Activated naive CD8-positive, alpha-beta T cell treated with anti-CD3 and anti-CD28 coated beads, Interleukin-2, amount 10 ng/mL, durations not matched to agents 7 days and 5 days (primary cell): Measurements from ENCODE around the gene RGS9BP. TPM values are rescaled to one million over a fixed set of nuclear protein-coding genes. Genes with fewer than 3 reads are reported as not detected.
"Not testable (repeated sequence)": the region's sequence is repeated elsewhere in the genome, so short reads cannot be mapped to it uniquely, and the experiment has no call there.

ENCODE experiments used
- ATAC-seq: fragments of 150-1000 bp; cut with Tn5 transposase; one replicate; pipeline ENCODE4 v1.10.0; 2021; ENCODE audit warnings: low read depth, moderate library complexity
- POLR2A ChIA-PET: fragments of 350-600 bp; sonication (Branson Sonifier 250); formaldehyde crosslinking; loops from one replicate; lab custom pipeline; 2021; ENCODE audit warnings: antibody characterized with exemption; lab: Charles Lee
- DNase-seq: peaks from one replicate; pipeline ENCODE4 v3.0.0; 2021
- H3K27ac Mint-ChIP-seq: one replicate; pipeline ENCODE4 v1.8.0; 2022; ENCODE audit warnings: mild to moderate bottlenecking, mixed read lengths
- H3K27me3 Mint-ChIP-seq: one replicate; pipeline ENCODE4 v1.8.0; 2022; ENCODE audit warnings: mild to moderate bottlenecking, moderate library complexity, mixed read lengths
- H3K36me3 Mint-ChIP-seq: one replicate; pipeline ENCODE4 v1.8.0; 2021; ENCODE audit warnings: mild to moderate bottlenecking, mixed read lengths
- H3K4me1 Mint-ChIP-seq: one replicate; pipeline ENCODE4 v1.8.0; 2021; ENCODE audit warnings: mixed read lengths
- H3K4me3 Mint-ChIP-seq: one replicate; pipeline ENCODE4 v1.8.0; 2022; ENCODE audit warnings: mild to moderate bottlenecking, moderate library complexity, mixed read lengths
- H3K9me3 Mint-ChIP-seq: one replicate; pipeline ENCODE4 v1.8.0; 2021; ENCODE audit warnings: mixed read lengths
- total RNA-seq, 2 experiments: library from RNA; stranded (reverse); gene quantifications; one replicate each; pipeline ENCODE4 v1.2.3, GENCODE V29; 2021

RGS9BP gene
- total RNA-seq, 2 experiments from 2014 or later, result 0.47 to 0.79 TPM

DNA sequence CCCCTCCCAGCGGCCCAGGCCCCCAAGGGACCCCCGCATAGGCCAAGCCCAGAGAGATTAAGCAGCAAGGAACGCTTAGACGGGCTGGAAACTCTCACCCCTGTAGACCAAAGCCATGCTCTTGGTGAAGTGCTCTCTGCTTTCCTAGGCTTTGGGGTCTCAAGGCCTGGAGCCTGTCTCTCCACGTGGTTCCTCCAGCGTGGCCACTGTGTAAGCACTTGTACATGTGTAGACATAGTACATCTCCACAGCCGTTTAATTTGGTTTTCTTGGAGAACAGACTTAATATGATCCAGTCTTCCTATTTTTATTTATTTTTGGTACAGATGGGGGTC is 17.0 kb downstream of the RGS9BP start:
- POLR2A ChIA-PET, result interaction anchor here (0.5 kb wide), 2 partner anchors 101 to 263 kb away, joined by 3 to 5 read pairs; no protein-coding TSS in a partner anchor
- H3K4me1 Mint-ChIP-seq, result peaks cover 45% of the 10 kb centered on the region
- no peak for ATAC-seq
- no peaks in the 10 kb centered on the region for H3K9me3 Mint-ChIP-seq
- H3K36me3 Mint-ChIP-seq, result peaks cover 33% of the 10 kb centered on the region
- no peaks in the 10 kb centered on the region for H3K27me3 Mint-ChIP-seq
- H3K4me3 Mint-ChIP-seq, result peak overlapping the region; percentile 87
- DNase-seq, result no peak
- H3K27ac Mint-ChIP-seq, result peak overlapping the region; percentile 91

DNA sequence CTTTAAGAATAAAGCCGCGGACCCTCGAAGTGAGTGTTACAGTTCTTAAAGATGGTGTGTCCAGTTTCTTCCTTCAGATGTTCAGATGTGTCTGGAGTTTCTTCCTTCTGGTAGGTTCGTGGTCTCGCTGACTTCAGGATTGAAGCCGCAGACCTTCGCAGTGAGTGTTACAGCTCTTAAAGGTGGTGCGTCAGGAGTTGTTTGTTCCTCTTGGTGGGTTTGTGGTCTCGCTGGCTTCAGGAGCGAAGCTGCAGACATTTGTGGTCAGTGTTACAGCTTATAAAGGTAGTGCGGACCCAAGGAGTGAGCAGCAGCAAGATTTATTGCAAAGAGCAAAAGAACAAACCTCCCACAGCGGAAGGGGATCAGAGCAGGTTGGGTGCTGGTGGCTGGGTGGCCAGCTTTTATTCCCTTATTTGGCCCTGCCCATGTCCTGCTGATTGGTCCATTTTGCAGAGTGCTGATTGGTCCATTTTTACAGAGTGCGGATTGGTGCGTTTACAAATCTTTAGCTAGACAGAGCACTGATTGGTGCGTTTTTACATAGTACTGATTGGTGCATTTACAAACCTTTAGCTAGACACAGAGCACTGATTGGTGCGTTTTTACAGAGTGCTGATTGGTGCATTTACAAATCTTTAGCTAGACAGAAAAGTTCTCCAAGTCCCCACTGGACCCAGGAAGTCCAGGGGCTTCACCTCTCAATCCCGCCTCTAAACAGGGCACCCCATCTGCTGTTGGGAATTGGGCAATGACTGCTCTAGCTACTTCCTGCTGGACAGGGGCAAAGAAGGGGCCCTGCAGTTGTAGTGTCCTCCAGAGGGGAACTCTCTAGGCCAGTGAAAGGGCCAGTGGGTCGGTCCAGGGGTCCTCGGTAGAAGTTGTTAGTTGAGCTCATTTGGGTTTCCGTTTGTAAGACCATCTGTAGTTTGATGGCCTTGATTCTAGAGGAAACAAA is 17.8 kb downstream of the RGS9BP start:
- not testable (repeated sequence) for H3K9me3 Mint-ChIP-seq, H3K27me3 Mint-ChIP-seq
- peaks cover 40% of the 10 kb centered on the region for H3K36me3 Mint-ChIP-seq
- ATAC-seq (peak; percentile 4), DNase-seq (peak; percentile 43)
- H3K4me3 Mint-ChIP-seq, result peak overlapping the region; percentile 87
- H3K4me1 Mint-ChIP-seq, result peaks cover 50% of the 10 kb centered on the region
- H3K27ac Mint-ChIP-seq, result peak overlapping the region; percentile 91
- POLR2A ChIA-PET, result interaction anchor here (0.7 kb wide), 3 partner anchors 11 to 347 kb away, joined by 3 to 5 read pairs (median 3); no protein-coding TSS in a partner anchor

DNA sequence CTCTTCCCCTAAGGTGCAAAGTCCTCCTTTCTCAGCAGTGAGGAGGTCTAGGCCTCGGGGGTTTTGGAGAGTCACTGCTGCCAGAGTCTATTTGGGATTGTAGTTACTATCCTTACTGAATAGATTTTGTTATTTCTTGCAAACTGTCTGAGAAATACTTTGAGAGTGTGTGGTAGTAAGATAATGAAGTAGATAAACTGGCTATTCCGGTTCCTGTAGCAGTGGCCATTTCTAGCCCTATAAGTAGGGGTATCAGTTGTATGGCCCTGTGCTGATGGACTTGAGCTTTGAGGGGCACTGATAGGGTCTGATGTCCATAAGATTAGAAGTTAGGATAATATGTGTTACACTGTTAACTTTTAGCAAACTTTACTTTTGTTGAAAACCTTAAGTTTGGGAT is 18.7 kb downstream of the RGS9BP start:
- Mint-ChIP-seq H3K4me1 (peaks cover 50% of the 10 kb centered on the region), H3K4me3 (peak overlapping the region; percentile 87), H3K36me3 (peaks cover 49% of the 10 kb centered on the region)
- DNase-seq, H3K27me3 Mint-ChIP-seq, H3K27ac Mint-ChIP-seq, H3K9me3 Mint-ChIP-seq, POLR2A ChIA-PET, ATAC-seq: not testable (repeated sequence)

DNA sequence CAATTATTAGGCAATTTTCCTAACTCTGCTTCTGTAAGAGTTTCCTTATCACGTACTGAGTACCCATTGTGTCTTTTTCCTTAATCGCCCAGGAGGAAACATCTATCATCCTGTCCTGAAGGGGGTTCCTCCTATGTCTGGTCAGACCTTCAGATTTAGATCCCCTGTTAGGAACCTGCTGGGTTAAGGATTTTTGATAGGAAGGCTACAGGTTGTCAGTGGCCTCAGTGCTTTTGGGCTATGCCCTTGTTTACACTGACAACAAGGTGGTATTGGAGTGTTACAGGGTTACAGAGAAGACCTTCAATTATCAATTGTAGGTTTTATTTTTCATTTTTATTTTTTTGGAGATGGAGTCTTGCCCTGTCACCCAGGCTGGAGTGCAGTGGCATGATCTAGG is 19.2 kb downstream of the RGS9BP start:
- H3K4me1 Mint-ChIP-seq, result peaks cover 50% of the 10 kb centered on the region
- H3K27ac Mint-ChIP-seq, POLR2A ChIA-PET, DNase-seq, H3K9me3 Mint-ChIP-seq, H3K27me3 Mint-ChIP-seq, ATAC-seq: not testable (repeated sequence)
- H3K4me3 Mint-ChIP-seq, result peak overlapping the region; percentile 87
- peaks cover 54% of the 10 kb centered on the region for H3K36me3 Mint-ChIP-seq

DNA sequence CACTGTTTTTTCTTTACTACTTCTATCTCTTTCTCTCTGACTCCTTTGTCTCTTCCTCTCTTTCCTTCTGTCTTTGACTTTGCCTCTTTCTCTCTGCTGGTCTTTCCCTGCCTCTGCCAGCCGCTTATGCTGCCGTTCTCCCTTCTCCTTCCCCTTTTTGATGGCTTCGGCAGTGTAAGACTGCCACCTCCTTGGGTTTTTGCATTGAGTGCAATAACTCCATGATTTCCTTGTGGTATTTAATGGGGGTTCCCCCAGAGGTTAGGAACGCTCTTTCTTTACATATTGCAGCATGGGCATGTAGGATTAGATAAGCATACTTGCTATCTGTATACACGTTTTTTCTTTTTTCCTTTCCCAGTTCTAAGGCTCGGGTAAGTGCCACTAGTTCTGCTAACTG is 19.9 kb downstream of the RGS9BP start:
- POLR2A ChIA-PET, DNase-seq, H3K27me3 Mint-ChIP-seq, ATAC-seq, H3K9me3 Mint-ChIP-seq: not testable (repeated sequence)
- Mint-ChIP-seq H3K27ac (peak overlapping the region; percentile 15), H3K4me3 (peak overlapping the region; percentile 60), H3K36me3 (peaks cover 61% of the 10 kb centered on the region), H3K4me1 (peaks cover 48% of the 10 kb centered on the region)

DNA sequence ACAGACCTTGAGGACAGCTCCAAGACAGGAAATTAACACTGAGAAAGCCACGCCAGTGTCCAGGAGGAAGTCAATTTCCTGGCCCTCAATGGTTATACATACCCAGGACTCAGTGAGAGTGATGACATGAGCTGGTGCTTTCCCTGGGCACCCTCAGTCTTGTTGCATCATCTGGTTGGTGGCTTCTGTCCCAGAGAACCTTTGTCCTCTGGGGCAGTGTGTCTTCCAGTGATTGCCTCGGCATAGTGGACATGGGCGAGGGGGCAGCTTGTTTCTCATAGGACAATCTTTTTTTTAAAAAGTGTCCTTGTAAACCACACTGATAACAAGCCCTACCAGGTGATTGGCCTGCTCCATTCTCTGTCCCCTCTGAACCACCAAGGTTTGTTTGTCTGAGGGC is 21.1 kb downstream of the RGS9BP start:
- Mint-ChIP-seq H3K4me1 (peaks cover 43% of the 10 kb centered on the region), H3K36me3 (peaks cover 70% of the 10 kb centered on the region)
- H3K27ac Mint-ChIP-seq, POLR2A ChIA-PET, H3K9me3 Mint-ChIP-seq, H3K27me3 Mint-ChIP-seq, ATAC-seq, DNase-seq, H3K4me3 Mint-ChIP-seq: not testable (repeated sequence)

DNA sequence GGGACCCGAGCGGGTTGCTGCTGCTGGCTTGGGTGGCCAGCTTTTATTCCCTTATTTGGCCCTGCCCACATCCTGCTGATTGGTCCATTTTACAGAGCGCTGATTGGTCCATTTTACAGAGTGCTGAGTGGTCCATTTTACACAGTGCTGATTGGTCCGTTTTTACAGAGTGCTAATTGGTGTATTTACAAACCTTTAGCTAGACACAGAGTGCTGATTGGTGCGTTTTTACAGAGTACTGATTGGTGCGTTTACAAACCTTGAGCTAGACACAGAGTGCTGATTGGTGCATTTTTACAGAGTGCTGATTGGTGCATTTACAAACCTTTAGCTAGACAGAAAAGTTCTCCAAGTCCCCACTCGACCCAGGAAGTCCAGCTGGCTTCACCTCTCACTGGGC is 24.5 kb downstream of the RGS9BP start:
- H3K4me1 Mint-ChIP-seq, result peaks cover 23% of the 10 kb centered on the region
- not testable (repeated sequence) for DNase-seq, H3K27ac Mint-ChIP-seq, H3K27me3 Mint-ChIP-seq, H3K4me3 Mint-ChIP-seq, ATAC-seq
- POLR2A ChIA-PET, result interaction anchor here (0.8 to 2.0 kb wide), 2 partner anchors 9 to 50 kb away, joined by 5 read pairs; partner anchors contain the start of gene NUDT19
- peaks cover 90% of the 10 kb centered on the region for H3K36me3 Mint-ChIP-seq
- peaks cover 14% of the 10 kb centered on the region for H3K9me3 Mint-ChIP-seq

DNA sequence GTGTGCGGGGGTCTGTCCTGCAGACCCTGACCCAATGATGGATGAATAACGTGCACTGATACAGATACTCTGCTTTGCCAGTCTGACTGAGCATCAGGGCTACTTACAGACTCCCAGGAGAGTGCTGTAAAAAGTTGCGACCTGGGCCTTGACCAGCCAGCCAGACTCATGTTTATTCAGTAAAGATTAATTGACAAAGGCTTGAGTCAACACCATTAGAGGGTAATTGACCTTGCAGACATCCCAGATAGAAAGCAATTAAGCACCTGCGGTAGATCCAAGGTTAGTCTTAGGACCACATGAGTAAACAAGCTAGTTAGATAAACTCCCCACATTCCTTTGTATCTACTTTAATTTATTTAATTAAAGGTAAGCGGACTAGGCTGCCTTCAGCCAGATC is 26.4 kb downstream of the RGS9BP start:
- Mint-ChIP-seq H3K4me1 (peaks cover 15% of the 10 kb centered on the region), H3K27ac (no peak overlapping the region), H3K27me3 (no peaks in the 10 kb centered on the region), H3K36me3 (peaks cover 87% of the 10 kb centered on the region), H3K4me3 (no peak overlapping the region), H3K9me3 (peaks cover 14% of the 10 kb centered on the region)
- no peak for ATAC-seq
- POLR2A ChIA-PET, result interaction anchor here (2.0 kb wide), 1 partner anchor 11 kb away, joined by 5 read pairs; the partner anchor contains the start of gene NUDT19
- no peak for DNase-seq

DNA sequence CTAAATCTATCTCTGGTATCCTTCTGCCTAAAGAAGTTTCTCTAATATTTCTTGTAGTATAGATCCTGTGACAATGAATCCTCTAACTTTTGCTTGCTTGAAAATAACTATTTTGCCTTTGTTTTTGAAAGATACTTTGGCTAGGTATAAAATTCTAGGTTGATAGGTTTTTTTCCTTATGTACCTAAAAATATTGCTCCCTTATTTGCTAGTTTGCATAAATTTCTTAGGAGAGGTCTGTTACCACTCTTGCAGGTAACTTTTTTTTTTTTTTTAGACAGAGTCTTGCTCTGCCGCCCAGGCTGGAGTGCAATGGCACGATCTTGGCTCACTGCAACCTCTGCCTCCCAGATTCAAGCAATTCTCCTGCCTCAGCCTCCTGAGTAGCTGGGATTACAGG is 28.4 kb downstream of the RGS9BP start:
- ATAC-seq, POLR2A ChIA-PET, H3K27ac Mint-ChIP-seq, H3K27me3 Mint-ChIP-seq, H3K4me3 Mint-ChIP-seq, DNase-seq: not testable (repeated sequence)
- Mint-ChIP-seq H3K4me1 (peaks cover 13% of the 10 kb centered on the region), H3K36me3 (peaks cover 77% of the 10 kb centered on the region), H3K9me3 (peaks cover 14% of the 10 kb centered on the region)

DNA sequence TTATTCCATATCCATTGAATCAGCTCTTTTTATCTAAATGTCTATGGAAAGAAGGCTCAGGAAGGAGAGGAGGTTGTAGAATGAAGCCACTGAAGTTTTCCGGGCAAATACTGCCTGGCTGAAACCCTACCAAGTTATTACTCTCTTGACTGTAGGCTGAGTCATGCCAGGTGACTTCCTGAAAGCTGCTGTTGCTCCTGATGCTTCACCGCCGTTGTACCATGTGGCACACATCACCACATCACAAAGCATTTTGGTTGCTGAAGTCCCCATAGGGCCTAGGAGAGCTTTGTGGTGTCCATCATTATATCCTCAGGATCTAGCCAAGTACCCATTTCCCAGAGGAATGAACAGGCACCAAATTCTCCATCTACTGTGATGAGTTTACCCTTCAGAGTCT is 32.8 kb downstream of the RGS9BP start:
- no peaks in the 10 kb centered on the region for H3K27me3 Mint-ChIP-seq
- ATAC-seq (peak; percentile 85), DNase-seq (no peak)
- peaks cover 5% of the 10 kb centered on the region for H3K9me3 Mint-ChIP-seq
- H3K4me1 Mint-ChIP-seq, result peaks cover 8% of the 10 kb centered on the region
- POLR2A ChIA-PET, result interaction anchor here (0.7 kb wide), 1 partner anchor 34 kb away, joined by 4 read pairs; the partner anchor contains the start of gene ANKRD27
- H3K27ac Mint-ChIP-seq, result peak overlapping the region; percentile 64
- no peak overlapping the region for H3K4me3 Mint-ChIP-seq
- peaks cover 53% of the 10 kb centered on the region for H3K36me3 Mint-ChIP-seq

DNA sequence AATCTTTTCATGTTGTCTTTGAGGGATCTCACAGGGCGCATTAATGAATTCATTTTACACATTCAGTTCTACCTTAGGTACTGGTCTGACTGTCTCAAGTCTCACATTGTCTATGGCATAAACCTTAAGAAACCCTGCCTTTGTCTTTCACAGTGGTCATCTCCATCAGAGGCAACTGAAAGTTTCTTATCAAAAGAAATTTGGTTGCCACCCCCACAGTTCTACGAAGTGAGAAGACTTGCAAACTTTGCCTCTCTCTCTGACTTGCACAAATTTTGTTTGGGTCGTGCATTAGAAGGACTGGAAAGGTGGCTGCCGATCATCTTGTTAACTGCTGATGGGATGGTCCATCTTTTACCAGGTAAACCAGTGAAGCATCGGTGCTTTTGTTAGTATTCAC is 33.4 kb downstream of the RGS9BP start:
- DNase-seq, result no peak
- POLR2A ChIA-PET, result no interaction called here
- no peak for ATAC-seq
- Mint-ChIP-seq H3K9me3 (peaks cover 3% of the 10 kb centered on the region), H3K4me1 (peaks cover 8% of the 10 kb centered on the region), H3K27ac (peak overlapping the region; percentile 64), H3K36me3 (peaks cover 49% of the 10 kb centered on the region), H3K27me3 (no peaks in the 10 kb centered on the region), H3K4me3 (no peak overlapping the region)

DNA sequence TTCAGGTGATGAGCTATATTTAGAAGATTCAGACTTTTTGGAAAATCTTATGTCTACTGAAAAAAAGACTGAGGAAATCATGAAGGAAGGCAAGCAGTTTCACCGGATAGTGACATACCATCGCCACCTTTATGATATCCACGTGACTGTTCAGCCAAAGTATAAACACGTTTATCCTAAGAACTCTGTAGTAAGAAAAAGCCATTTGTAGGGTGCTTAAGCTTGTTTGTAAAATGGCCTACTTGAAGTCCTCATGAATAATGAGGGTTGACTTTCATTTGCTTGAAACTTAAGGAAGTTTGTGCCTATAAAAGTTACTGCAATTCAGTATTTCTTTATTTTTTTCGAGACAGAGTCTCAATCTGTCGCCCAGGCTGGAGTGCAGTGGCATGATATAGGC is 36.1 kb downstream of the RGS9BP start:
- H3K36me3 Mint-ChIP-seq, result peaks cover 37% of the 10 kb centered on the region
- H3K4me3 Mint-ChIP-seq, result no peak overlapping the region
- POLR2A ChIA-PET, result interaction anchor here (0.6 kb wide), 1 partner anchor 60 kb away, joined by 3 read pairs; no protein-coding TSS in a partner anchor
- H3K9me3 Mint-ChIP-seq, result no peaks in the 10 kb centered on the region
- no peaks in the 10 kb centered on the region for H3K27me3 Mint-ChIP-seq
- no peak for DNase-seq
- peaks cover 8% of the 10 kb centered on the region for H3K4me1 Mint-ChIP-seq
- H3K27ac Mint-ChIP-seq, result no peak overlapping the region
- no peak for ATAC-seq

DNA sequence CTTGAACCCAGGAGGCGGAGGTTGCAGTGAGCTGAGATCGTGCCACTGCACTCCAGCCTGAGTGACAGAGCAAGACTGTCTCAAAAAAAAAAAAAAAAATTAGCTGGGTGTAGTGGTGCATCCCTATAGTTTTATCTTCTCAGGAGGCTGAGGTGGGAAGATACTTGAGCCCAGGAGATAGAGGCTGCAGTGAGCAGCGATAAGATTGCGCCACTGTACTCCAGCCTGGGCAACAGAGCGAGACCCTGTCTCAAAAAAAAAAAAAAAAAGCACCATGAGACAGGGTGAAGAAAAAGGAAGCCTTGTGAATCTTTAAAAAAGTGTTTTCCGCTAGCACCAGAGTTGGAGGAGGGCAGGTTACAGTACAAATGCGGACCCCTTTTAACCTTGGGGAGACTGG is 40.6 kb downstream of the RGS9BP start:
- H3K9me3 Mint-ChIP-seq, H3K4me1 Mint-ChIP-seq, POLR2A ChIA-PET, H3K27me3 Mint-ChIP-seq, ATAC-seq, H3K4me3 Mint-ChIP-seq, DNase-seq, H3K27ac Mint-ChIP-seq: not testable (repeated sequence)
- peaks cover 17% of the 10 kb centered on the region for H3K36me3 Mint-ChIP-seq
